Panc1 (cell line): ENCODE measurements around the gene NCS1. TPM values are rescaled to one million over a fixed set of nuclear protein-coding genes. Genes with fewer than 3 reads are reported as not detected.
"Not testable (repeated sequence)": the region's sequence is repeated elsewhere in the genome, so short reads cannot be mapped to it uniquely, and the experiment has no call there.

Experiments used
- ATAC-seq: fragments of 200-7000 bp; cut with Tn5 transposase; 2 replicates; pipeline ENCODE4 v1.9.1; 2020; ENCODE audit warnings: mild to moderate bottlenecking, moderate library complexity
- BruUV-seq: library from RNA; stranded (reverse); fragments of 400-500 nt; replicated peaks from 2 replicates; lab custom pipeline; 2021; lab: Mats Ljungman, UMichigan
- CTCF ChIA-PET: fragments of 300-600 bp; sonication (Branson Sonifier 250); formaldehyde crosslinking; loops from one replicate; lab custom pipeline; 2022; ENCODE audit warnings: antibody characterized with exemption; lab: Charles Lee
- POLR2A ChIA-PET: fragments of 300-600 bp; sonication (Branson Sonifier 250); formaldehyde crosslinking; loops from one replicate; lab custom pipeline; 2022; ENCODE audit warnings: antibody characterized with exemption; lab: Charles Lee
- DNase-seq: peaks from one replicate; pipeline ENCODE4 v3.0.0-alpha.2; 2010; ENCODE audit warnings: low read depth, low spot score
- H3K27ac ChIP-seq: 2 replicates; pipeline ENCODE4 v1.5.1; 2011; ENCODE audit warnings: mild to moderate bottlenecking, low read length, inconsistent platforms
- H3K27me3 ChIP-seq: fragments of 200-500 bp; sonication (Bioruptor generic); 2 replicates; pipeline ENCODE4 v1.6.0; 2014; ENCODE audit warnings: low read length, inconsistent platforms; ENCODE audit not compliant: control insufficient read depth, insufficient read depth
- H3K36me3 ChIP-seq: fragments of 200-500 bp; sonication (Bioruptor generic); 2 replicates; pipeline ENCODE4 v1.5.1; 2014; ENCODE audit warnings: inconsistent platforms, mild to moderate bottlenecking, low read length, moderate library complexity; ENCODE audit not compliant: control insufficient read depth, insufficient read depth
- H3K4me1 ChIP-seq: 2 replicates; pipeline ENCODE4 v1.5.1; 2011; ENCODE audit warnings: inconsistent platforms, mild to moderate bottlenecking, low read length, moderate library complexity; ENCODE audit not compliant: control insufficient read depth, insufficient read depth
- H3K4me3 ChIP-seq, 2 experiments: 2 replicates each; pipeline ENCODE4 v1.5.1; 2011 to 2012; ENCODE audit warnings: low read depth in 2 of 2, low read length in 2 of 2, mild to moderate bottlenecking in 2 of 2, inconsistent platforms in 1 of 2, moderate library complexity in 1 of 2
- H3K9me3 ChIP-seq: fragments of 200-500 bp; sonication (Bioruptor generic); 2 replicates; pipeline ENCODE4 v1.5.1; 2014; ENCODE audit warnings: low read depth, mild to moderate bottlenecking, inconsistent platforms, low read length, moderate library complexity; ENCODE audit not compliant: control insufficient read depth, insufficient read depth
- POLR2AphosphoS5 ChIP-seq: IDR thresholded peaks from 2 replicates; pipeline ENCODE4 v1.6.1; 2012; ENCODE audit warnings: mild to moderate bottlenecking, low read depth, low read length, moderate library complexity
- SIN3A ChIP-seq: IDR thresholded peaks from 2 replicates; pipeline ENCODE4 v1.6.1; 2012; ENCODE audit warnings: low read depth, mild to moderate bottlenecking, low read length, moderate library complexity, borderline replicate concordance; ENCODE audit not compliant: insufficient read depth
- TCF7L2 ChIP-seq: IDR thresholded peaks from 2 replicates; pipeline ENCODE4 v1.6.1; 2011; ENCODE audit warnings: mild to moderate bottlenecking, low read depth, low read length, inconsistent platforms
- in situ Hi-C: cut with HindIII; loops from 2 replicates; pipeline ENCODE4 v1.10.0; 2016; ENCODE audit warnings: low sequenced_read_pairs, low pct_unique_long_range_greater_than_20kb
- intact Hi-C: fragments of 100-400 bp; cut with micrococcal nuclease; formaldehyde crosslinking; loops from one replicate; pipeline ENCODE4 v1.10.0; 2022; ENCODE audit not compliant: unreplicated experiment
- total RNA-seq: library from RNA; stranded (reverse); gene quantifications from one replicate; pipeline ENCODE4 v1.2.1, GENCODE V29; 2021; ENCODE audit not compliant: unreplicated experiment
- TF ChIP-seq, protein P1 (sequence below): fragments of 450-650 bp; IDR thresholded peaks from 2 replicates; pipeline ENCODE4 v1.5.1; 2017; ENCODE audit warnings: mild to moderate bottlenecking
- TF ChIP-seq, protein P2 (sequence below), 2 experiments: IDR thresholded peaks; 2 replicates each; pipeline ENCODE4 v1.6.1; 2011 to 2012; ENCODE audit warnings: low read depth in 2 of 2, control low read depth in 1 of 2, low read length in 1 of 2, mild to moderate bottlenecking in 1 of 2, moderate library complexity in 1 of 2; ENCODE audit not compliant: insufficient read depth in 1 of 2

The NCS1 gene
- total RNA-seq, 1 experiment from 2014 or later = 31.6 TPM

DNA sequence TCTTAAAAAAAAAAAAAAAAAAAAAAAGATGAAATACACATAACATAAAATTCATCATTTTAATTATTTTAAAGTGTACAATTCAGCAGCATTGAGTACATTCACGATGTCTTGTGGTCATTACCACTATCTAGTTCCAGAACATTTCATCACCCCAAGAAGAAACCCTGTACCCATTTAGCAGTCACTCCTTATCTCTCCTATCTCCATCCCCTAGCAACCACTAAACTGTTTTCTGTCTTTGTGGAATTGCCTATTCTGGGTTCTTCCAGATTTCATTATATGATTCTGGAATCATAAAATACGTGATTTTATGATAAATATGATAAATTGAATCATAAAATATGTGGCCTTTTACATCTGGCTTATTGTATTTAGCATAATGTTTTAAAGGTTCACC lies 84.4 kb downstream of the NCS1 start:
- Histone ChIP-seq H3K27ac (no peak overlapping the region), H3K4me1 (no peaks in the 10 kb centered on the region), H3K27me3 (no peaks in the 10 kb centered on the region; the same call in 1 of the 2 replicates), H3K36me3 (no peaks in the 10 kb centered on the region), H3K4me3 (no peak overlapping the region), H3K9me3 (no peaks in the 10 kb centered on the region)
- in situ Hi-C loops (no loop called here), intact Hi-C loops (no loop called here)
- DNase-seq = no peak
- no peak for ATAC-seq
- ChIA-PET CTCF (interaction anchor here (0.6 kb wide), 1 partner anchor 143 kb away, joined by 8 read pairs; no protein-coding TSS in a partner anchor), POLR2A (no interaction called here)
- BruUV-seq = no TSS peak
- TF ChIP-seq, protein P1, sequence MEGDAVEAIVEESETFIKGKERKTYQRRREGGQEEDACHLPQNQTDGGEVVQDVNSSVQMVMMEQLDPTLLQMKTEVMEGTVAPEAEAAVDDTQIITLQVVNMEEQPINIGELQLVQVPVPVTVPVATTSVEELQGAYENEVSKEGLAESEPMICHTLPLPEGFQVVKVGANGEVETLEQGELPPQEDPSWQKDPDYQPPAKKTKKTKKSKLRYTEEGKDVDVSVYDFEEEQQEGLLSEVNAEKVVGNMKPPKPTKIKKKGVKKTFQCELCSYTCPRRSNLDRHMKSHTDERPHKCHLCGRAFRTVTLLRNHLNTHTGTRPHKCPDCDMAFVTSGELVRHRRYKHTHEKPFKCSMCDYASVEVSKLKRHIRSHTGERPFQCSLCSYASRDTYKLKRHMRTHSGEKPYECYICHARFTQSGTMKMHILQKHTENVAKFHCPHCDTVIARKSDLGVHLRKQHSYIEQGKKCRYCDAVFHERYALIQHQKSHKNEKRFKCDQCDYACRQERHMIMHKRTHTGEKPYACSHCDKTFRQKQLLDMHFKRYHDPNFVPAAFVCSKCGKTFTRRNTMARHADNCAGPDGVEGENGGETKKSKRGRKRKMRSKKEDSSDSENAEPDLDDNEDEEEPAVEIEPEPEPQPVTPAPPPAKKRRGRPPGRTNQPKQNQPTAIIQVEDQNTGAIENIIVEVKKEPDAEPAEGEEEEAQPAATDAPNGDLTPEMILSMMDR = no peak
- TF ChIP-seq, protein P2, sequence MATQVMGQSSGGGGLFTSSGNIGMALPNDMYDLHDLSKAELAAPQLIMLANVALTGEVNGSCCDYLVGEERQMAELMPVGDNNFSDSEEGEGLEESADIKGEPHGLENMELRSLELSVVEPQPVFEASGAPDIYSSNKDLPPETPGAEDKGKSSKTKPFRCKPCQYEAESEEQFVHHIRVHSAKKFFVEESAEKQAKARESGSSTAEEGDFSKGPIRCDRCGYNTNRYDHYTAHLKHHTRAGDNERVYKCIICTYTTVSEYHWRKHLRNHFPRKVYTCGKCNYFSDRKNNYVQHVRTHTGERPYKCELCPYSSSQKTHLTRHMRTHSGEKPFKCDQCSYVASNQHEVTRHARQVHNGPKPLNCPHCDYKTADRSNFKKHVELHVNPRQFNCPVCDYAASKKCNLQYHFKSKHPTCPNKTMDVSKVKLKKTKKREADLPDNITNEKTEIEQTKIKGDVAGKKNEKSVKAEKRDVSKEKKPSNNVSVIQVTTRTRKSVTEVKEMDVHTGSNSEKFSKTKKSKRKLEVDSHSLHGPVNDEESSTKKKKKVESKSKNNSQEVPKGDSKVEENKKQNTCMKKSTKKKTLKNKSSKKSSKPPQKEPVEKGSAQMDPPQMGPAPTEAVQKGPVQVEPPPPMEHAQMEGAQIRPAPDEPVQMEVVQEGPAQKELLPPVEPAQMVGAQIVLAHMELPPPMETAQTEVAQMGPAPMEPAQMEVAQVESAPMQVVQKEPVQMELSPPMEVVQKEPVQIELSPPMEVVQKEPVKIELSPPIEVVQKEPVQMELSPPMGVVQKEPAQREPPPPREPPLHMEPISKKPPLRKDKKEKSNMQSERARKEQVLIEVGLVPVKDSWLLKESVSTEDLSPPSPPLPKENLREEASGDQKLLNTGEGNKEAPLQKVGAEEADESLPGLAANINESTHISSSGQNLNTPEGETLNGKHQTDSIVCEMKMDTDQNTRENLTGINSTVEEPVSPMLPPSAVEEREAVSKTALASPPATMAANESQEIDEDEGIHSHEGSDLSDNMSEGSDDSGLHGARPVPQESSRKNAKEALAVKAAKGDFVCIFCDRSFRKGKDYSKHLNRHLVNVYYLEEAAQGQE (IDR thresholded peaks at IDR 0.05; ENCODE audit: insufficient read depth in 1 of 2, low read depth in 2 of 2, low read length in 1 of 2) = no peak
- no peak for TF ChIP-seq POLR2AphosphoS5
- TF ChIP-seq SIN3A = no peak
- TF ChIP-seq TCF7L2 = no peak

DNA sequence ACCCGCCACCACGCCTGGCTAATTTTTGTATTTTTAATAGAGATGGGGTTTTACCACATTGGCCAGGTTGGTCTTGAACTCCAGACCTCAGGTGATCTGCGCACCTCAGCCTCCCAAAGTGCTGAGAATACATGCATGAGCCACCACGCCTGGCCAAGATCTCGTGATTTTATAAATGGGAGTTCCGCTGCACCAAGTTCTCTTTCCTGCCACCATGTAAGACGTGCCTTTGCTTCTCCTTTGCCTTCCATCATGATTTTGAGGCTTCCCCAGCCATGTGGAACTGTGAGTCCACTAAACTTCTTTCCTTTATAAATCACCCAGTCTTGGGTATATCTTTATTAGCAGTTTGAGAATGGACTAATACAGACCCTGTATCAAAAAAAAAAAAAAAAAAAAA lies 85.9 kb downstream of the NCS1 start:
- not testable (repeated sequence) for BruUV-seq
- CTCF ChIA-PET = interaction anchor here (0.6 kb wide), 1 partner anchor 773 kb away, joined by 5 read pairs; no protein-coding TSS in a partner anchor

DNA sequence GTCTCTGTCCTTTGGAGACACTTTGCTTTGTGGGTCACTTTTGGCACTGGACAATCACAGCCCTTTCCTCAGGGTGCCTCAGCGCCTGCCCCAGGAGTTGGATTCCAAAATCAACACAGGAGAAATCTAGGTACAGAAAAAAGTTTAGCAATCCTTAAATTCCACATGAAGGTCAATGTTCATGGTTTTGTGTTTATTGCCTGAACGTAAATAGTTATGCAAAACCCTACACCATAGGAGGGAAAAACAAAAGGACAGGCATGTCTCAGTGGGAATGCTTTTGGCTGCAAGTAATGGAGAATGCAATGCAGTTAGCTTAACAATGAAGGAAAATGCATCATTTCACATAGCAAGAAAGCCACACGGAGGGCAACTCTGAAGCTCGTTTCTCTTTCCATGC lies 86.8 kb downstream of the NCS1 start:
- ChIA-PET CTCF (no interaction called here), POLR2A (interaction anchor here (0.6 to 0.7 kb wide), 2 partner anchors 13 to 284 kb away, joined by 4 read pairs; no protein-coding TSS in a partner anchor)
- Histone ChIP-seq H3K4me3 (no peak overlapping the region), H3K9me3 (no peaks in the 10 kb centered on the region), H3K27me3 (no peaks in the 10 kb centered on the region; the same call in 1 of the 2 replicates), H3K36me3 (no peaks in the 10 kb centered on the region), H3K4me1 (peaks cover 2% of the 10 kb centered on the region; the same call in 1 of the 2 replicates), H3K27ac (no peak overlapping the region)
- ATAC-seq = no peak
- TF ChIP-seq, protein P1 = no peak
- TF ChIP-seq, protein P2 (IDR thresholded peaks at IDR 0.05; ENCODE audit: insufficient read depth in 1 of 2, low read depth in 2 of 2, low read length in 1 of 2) = no peak
- TF ChIP-seq SIN3A (no peak), TCF7L2 (no peak), POLR2AphosphoS5 (no peak)
- BruUV-seq = no TSS peak
- intact Hi-C loops = no loop called here
- no peak for DNase-seq
- in situ Hi-C loops = no loop called here

More for the DNA sequence above, 85.9 kb downstream of the NCS1 start:
- intact Hi-C loops, ATAC-seq, H3K27ac ChIP-seq, DNase-seq, H3K4me3 ChIP-seq, H3K4me1 ChIP-seq, H3K27me3 ChIP-seq, H3K9me3 ChIP-seq, H3K36me3 ChIP-seq, in situ Hi-C loops: not testable (repeated sequence)
- POLR2A ChIA-PET = interaction anchor here (0.6 kb wide), 1 partner anchor 12 kb away, joined by 4 read pairs; no protein-coding TSS in a partner anchor
